ENCODE measurements around the gene GSTK1.

DNA sequence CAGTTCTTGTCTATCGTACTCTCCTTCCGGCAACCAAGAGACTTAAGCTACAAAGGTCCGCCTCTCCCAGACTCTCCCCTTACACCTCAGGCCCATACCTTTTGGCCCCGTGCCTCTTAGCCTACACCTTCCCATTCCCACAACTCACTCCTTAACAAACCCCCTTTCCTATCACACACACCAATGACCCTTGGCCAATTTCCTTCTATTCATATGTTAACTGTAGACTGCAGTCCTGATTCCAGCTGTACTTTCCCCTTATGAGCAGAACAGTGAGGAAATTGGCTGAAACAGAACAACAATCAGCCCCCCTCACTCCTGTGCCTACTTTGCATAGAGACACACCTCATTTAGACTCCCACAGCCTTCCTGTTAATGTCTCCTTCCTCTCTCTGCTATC lies 20.1 kb downstream of the GSTK1 start:
- TF ChIP-seq, protein P1, sequence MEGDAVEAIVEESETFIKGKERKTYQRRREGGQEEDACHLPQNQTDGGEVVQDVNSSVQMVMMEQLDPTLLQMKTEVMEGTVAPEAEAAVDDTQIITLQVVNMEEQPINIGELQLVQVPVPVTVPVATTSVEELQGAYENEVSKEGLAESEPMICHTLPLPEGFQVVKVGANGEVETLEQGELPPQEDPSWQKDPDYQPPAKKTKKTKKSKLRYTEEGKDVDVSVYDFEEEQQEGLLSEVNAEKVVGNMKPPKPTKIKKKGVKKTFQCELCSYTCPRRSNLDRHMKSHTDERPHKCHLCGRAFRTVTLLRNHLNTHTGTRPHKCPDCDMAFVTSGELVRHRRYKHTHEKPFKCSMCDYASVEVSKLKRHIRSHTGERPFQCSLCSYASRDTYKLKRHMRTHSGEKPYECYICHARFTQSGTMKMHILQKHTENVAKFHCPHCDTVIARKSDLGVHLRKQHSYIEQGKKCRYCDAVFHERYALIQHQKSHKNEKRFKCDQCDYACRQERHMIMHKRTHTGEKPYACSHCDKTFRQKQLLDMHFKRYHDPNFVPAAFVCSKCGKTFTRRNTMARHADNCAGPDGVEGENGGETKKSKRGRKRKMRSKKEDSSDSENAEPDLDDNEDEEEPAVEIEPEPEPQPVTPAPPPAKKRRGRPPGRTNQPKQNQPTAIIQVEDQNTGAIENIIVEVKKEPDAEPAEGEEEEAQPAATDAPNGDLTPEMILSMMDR (conservative IDR thresholded peaks at IDR 0.05; ENCODE audit: low read length), result no peak
- TF ChIP-seq EZH2phosphoT487 (IDR thresholded peaks at IDR 0.05; ENCODE audit: borderline replicate concordance), result no peak
